GM19467 (cell line): ENCODE measurements around the gene FANCC.

Experiments used
- ATAC-seq: cut with Tn5 transposase; IDR thresholded peaks from one replicate; pipeline ENCODE4 v1.9.1; 2021; ENCODE audit warnings: mild to moderate bottlenecking, moderate library complexity; ENCODE audit not compliant: unreplicated experiment

The FANCC gene

DNA sequence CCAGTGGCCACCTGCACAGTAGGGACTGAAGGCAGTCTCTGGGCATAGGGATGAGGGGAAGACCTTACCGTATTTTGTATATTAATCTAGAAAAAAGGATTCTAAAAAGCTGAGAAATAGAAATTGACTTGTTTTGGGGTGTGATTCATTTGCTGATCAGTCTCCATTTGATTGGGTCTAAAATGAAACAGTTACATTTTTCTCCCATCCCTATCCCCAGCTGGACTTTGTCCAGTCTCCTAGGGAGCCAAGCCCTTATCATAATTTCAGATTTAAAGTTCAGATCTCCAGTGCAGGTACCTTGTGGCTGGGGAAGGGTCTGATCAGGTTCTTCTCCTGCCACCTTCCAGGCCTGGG is 240.8 kb downstream of the FANCC start:
- no peak for ATAC-seq

DNA sequence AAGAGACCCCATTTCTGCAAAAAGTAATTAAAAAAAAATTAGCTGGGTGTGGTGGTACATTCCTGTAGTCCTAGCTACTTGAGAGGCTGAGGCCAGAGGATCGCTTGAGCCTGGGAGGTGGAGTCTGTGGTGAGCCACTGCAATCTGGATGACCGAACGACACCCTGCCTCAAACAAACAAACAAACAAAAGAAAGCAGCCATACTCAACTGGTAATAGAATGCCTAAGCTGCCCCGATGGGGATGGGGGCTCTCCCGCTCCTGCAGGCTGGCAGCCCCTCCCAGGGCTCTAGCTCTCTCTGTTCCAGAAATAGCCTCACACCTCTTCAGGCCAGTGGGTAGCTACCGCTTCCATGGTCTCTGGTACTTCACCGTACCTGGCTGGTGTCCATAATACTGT is 241.8 kb downstream of the FANCC start:
- ATAC-seq = no peak

DNA sequence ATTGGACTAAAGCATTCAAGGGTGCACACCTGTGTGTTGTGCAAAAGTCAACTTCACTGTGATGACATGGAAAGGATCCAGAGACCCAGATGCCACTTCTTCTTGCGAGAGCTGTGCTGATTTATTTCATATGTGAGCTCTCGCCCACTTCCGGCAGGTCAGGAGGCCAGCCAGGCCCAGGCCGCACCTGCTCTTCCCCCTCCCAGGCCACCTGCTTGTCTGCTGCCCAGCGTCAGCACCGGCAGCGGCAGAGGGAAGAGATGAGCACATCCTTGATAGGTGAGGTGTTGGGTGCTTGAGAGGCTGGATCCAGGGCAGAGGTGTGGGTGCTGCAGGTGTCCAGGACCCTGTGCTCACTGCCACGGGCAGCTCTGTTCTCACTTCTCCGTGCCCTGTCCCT is 242.9 kb downstream of the FANCC start:
- ATAC-seq = no peak

DNA sequence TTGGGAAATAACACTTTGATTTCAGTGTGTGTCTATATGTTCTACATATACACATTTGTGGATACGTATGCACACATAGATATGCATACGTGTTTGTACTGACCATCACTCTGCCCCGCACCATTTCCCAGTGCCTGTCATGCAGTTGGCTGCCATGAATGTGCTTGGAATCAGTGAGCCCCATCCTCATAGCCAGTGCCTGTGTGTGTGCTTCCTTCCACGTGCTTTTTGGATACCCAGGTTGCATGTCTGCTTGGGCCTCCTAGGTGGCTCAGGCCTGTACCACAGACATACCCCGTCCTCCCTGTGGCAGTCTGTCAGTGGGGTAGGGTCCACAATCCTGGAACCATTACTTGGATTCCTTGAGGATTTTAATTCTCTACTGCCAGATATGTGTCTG is 243.6 kb downstream of the FANCC start:
- no peak for ATAC-seq

DNA sequence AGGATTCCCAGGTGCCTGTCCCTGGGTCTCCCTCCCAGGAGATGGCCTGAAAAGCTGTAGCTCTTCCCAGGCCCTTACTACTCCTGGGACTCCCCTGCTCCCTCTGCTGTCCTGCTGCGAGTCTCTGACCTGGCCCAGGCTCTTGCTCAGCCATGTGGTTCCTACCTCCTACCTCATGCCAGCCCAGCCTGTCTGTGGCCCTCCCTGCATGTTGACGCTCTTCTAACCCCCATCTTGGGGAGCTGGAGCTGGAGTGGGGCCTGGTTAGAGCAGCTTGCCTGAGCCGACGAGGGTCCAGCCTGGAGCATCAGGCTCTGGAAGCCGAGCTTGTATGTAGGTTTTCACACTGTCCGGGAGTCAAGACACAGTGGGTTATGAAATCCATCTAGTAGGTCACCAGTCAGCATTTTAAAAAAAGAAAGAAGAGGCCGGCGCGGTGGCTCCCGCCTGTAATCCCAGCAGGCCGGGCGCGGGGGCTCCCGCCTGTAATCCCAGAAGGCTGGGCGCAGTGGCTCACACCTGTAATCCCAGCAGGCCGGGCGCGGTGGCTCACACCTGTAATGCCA is 244.4 kb downstream of the FANCC start:
- ATAC-seq = no peak

DNA sequence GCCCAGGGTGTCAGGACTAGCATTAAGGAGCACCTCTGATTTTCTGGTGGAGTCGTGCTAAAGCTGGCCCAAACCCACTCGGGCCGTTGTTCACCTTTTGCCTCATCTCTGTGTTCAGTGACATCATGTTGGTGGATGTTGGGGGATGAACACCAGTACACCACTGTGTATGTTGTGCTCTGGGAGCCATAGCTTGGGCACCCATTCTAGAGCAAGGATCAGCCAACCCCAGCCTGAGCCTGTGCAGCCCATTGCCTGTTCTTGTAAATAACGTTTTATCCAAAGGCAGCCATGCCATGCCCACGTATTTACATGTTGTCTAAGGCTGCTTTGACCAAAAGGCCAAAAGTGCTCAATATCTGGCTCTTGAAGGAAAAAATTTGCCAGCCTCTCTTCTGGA is 245.6 kb downstream of the FANCC start:
- no peak for ATAC-seq

DNA sequence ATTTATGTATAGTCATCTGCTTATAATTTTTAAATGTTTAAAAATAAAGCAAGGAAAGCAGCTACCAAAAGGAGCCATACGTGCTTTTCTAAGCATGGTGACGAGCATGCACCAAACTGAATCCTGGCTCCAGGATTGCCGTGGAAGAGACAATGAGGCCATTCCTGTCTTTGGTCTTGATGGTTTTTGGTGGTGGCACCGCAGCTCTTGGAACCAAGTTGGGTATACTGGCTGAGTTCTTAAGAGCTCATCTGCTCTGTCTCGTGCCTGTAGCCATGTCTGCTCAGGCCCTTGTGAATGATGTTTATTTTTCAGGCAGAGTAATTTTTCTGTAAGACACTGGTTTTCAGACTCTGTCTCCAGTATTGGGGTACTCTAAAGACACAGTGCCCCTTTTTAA is 246.1 kb downstream of the FANCC start:
- ATAC-seq = no peak

DNA sequence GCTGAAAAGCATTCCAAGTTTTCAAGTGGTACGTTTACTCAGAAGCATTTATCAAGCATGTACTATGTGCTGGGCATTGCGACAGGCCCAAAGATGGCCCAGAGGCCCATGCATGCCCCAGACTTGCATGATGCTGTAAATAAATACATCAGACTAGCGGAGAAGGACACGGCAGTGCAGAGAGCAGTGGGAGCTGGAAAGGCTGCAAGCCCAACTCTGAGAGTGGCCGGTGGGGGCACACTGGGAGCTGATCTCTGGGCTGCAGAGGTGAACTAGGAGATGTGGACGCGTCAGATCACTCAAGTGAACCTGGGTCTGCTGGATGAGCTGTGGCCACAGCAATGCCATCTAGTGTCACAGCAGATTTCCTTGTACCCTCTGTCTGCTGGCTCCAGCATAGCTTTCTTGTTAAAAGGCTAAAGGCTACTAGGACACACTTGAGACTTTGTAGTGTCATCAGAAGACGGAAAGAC is 246.9 kb downstream of the FANCC start:
- ATAC-seq = no peak

DNA sequence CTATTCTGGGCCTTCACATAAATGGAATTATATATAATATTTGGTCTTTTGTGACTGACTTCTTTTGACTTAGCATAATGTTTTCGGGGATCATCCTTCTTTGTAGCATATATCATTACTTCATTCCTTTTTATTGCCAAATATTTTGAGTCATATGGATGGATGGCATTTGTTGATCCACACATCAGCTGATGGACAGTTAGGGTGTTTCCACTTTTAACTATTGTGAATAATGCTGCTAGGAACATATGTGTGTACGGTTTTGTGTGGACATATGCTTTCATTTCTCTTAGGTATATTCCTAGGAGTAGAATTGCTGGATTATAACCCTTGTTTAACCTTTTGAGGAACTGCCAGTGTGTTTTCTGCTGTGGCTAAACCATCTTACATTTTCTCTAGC is 249.6 kb downstream of the FANCC start:
- no peak for ATAC-seq

DNA sequence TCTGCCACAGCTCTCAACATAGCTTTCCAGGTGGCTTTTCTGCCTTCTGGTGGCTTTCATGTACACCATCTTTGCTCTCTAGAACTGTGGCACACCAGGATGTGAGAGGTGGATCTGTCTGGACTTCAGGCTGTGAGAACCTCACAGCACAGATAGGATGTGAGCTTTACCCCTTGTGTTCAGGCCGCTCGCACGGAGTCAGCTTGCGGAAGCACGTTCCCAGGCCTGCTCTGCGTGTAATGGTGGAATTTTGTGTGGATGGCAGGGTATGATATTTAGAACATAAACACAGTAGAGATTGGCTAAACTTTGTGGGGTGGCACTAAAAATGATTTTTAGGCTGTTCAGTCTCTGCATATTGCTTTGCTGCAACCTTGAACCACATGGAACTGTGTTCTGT is 250.5 kb downstream of the FANCC start:
- no peak for ATAC-seq

DNA sequence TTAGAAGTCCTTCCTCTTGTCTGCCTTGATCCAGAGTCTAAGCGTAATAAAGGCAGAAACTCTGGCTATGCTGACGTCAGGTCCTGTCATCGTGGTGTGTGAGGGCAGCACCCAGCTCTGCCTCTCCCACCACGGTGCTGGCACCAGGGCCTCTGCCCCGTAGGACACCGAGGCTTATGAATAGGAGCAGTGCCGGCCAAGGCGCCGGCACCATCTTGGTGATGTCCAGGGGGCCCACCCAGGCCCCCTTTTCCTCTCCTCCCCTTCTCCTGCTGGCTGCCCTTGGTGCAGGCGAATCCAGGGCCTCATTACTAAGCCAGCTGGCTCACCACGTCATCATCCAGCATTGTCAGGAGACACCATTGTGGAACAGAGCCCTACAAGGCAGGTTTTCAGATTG is 252.3 kb downstream of the FANCC start:
- ATAC-seq = no peak

DNA sequence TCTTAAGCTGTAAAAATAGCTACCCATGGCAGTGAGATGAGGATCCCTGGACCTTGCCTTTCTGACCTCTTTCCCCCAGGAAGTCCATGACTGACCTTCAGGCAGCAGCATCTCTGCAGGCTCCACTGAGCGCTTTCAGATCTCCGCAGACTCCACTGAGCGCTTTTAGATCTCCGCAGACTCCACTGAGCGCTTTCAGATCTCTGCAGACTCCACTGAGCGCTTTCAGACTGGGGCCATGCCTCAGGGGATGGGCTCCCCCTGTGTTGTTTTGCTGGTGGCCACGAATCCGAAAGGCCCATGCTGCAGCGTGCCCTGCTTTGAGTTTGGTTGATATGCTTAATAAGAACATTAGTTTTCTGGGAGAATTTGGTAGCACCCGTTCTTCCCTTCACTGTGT is 254.2 kb downstream of the FANCC start:
- ATAC-seq = no peak

DNA sequence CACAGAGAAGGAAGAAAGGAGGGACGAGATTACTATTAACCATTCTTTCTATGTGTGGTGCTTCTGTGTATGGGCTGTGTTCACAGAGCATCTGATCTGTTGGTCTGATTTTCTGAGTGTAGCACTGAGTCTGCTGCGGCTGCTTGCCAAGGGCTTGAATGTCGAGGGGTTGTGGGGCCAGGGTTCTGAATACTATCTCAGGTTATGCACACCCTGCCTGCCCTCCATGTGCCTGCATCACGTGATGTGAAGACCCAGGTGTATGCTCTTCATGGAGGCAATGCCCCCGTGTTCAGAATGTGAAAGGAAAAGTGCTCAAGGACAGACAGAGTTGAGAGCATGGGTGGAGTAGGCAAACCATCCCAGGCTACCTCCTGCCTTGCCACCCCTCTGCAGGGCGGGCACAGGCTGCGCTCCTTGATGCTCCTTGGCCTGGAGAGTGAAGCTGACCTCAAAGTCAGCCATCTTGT is 254.9 kb downstream of the FANCC start:
- no peak for ATAC-seq

DNA sequence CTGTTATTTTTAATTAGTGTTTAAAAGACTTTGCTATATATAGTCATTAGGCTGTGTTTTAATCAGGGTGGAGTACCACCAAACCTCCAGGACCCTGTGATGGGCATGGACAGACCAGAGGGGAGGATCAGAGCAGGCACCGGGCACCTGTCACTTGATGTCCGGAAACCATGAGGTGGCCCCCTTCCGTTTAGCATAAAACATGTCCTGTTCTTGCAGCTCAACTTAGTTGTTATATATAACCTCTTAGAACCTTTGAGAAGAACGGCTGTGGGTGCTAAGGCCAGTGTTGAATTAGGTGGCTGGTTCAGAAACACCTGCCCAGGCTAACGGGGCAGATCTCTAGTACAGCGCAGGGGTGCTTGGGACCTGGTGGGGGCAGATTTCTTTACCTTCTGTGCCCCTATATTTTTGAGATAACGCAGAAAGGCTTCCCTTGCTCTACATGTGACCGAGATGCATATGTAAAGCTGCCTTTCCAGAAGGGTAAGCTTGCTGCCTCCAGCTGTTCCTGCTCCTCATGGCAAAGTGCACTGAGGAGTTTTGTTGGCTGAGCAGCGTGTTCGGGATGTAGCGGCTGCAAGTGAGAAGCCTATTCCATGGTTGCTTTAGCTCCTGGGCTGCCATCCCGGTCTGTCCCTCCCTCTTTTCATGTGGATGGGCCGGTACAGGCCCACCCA is 255.5 kb downstream of the FANCC start:
- no peak for ATAC-seq

DNA sequence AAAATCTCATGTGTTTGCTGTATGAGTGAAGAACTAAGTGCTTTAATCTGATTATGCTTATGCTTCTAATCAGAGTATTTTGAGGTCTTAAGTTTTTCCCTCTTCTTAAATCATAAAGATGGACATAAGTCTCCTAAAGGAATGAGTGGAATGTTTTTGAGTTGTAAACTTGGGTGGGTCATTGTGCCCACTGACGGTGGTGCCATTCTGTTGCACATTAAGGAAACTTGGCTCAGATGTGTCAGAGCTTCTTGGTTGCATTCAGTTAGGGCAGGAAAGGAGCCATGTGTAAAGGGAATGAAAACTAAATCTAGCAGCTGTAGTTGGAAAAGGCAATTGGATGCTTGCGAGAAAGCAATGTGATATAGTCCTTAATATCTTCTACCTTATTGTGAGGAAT is 256.6 kb downstream of the FANCC start:
- no peak for ATAC-seq

DNA sequence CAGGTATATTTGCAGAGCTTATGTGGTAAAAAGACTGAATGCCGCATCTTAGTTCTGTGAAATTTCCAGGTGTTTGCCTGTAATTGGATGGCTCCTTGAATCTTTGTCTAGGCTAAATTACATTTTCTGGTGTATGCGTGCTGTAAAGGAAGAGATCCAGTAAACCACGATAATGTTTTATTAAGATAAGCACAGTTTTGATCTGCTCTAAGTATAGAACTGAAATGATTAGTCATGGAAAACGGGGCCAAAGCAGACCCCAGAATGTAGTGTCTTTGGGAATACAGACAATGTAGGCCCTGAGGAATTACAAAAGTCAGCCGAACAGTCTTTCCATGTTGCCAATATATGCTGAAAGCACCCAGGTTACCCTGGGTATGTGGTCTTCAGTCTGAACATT is 257.3 kb downstream of the FANCC start:
- ATAC-seq = no peak

DNA sequence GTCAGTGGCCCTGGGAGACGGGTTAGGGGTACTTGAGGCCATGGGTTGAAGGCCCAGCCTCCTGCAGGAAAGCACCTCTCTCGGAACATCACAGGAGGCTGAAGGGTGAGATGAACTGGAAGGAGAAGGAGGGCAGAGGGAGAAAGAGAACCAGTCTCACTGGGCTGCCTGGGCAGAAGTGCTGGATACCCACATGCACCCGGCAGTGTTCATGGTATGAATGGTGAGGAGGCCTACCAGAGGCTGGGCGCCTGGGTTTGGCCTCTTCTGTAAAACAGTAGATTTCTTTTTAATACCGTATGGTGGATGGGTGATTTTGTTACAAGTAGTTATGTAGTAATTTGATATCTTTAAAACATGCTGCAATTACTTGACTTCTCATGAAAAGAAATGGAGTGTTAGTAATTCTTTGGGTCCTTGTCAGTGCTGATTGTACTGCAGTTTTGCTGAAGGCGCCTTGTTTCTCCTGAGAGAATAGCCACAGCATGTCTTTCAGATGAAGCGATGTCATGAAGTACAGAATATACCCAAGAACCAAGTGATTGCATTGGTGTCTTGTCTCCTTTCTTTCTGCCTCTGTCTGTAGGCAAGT is 258.6 kb downstream of the FANCC start:
- no peak for ATAC-seq

DNA sequence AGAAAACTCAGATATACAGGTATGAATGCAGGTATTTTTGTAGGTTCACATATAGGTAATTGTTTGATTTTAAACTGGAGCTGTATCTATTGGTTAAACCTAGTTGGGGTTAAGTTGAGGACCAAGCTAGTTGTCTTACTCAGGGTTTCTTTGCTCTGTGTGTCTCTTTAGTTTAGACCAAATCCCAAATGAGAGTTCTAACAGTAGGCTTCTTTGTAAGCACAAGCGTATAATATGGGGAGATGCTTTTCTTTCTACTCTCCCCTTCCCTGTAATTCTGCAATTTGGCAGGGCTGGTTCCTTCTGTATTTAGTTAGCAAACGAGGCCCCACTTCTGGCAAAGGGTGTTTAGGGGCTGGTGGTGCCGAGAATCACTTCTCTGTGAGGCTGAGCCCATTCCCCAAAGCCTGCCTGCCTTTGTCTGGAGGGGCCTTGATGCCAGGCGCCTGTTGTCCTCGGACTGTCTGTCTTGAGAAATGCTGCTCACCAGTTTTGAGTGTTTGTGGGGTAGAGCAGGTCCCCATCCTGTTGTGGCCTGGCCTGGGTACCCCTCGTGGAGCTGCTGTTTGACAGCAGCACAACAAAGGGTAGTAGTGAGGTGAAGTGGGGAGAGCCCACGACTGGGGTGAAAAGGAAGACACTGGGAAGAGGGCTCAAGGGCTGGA is 259.3 kb downstream of the FANCC start:
- ATAC-seq = no peak

DNA sequence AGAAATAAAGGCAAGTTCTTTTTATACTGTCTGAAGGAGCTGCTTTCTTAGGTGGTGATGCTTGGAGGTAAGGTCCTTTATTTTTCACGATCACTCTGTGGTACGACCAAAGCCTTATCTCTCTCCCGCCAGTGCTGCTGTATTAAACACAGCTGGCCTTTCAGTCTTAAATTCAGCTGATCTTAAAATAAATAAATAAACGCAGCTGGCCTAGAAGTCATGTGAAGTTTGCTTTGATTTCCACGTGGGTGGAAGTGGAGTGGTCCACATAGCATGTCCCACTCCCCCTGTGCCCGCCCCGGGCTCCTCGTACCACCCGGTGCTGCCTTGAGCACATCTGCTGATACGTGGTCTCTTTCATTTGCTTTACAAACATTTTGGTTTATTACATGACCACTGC is 260.4 kb downstream of the FANCC start:
- no peak for ATAC-seq

DNA sequence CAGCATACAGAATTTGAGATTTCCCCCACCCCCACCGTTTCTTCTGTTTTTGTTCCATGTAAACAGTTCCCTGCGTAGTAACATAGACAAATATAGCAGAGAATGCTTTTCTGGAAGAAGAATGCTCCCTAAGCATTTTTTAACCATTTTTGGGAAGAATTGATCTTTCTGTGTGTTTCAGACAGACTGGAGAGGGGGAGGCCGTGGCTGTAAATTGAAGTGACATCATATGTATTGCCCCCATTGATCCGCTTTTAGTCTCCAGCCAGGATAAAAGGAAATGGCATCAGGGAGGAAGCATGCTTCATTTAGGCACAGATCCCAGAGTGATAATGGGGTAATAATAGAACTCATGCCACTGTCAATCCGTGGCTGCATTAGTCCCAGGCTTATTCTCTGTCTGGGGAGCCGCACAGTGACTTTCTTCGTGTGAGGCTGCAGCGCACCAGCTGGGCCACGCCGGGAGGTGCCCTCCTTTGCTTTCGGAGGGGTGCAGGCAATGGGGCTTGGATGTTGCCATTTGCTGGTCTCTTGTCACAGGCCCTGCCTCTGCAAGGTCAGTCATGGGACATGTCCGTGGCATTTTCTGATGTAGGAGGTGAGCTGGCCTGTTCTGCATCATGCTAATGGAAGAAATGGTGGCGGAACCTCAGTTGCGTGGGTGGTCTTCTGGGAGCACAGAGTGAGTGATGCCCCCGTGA is 261.5 kb downstream of the FANCC start:
- no peak for ATAC-seq

DNA sequence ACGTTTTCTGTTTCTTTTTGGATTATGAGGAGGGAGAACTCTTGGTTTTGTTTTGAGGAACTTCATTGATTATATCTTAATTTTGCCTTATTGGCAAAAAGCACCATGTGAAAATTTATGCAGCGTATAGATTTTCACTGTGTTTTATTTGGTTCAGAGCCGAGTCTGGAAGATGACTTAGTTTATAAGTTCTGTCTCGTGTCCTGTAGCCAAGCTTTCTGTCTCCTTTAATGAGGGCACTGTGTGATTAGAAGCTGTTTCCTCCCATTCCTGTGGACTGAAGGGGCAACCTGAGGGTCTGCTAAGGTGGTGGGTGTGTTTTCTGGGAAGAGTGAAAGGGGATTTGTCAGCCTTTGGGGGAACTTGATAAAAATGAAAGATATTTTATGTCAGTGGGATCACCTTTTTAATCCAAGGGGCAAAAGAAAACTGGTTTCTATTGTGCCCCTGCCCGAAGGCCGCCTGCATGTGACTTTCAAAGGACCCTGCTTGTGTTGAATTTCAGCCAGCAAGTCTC is 262.1 kb downstream of the FANCC start:
- ATAC-seq = no peak
